Measurements from ENCODE around the gene UGT2A1. TPM values are rescaled to one million over a fixed set of nuclear protein-coding genes. Genes with fewer than 3 reads are reported as not detected.

Gene UGT2A1
- total and polyA plus RNA-seq, 2 of the 4 experiments (the other 2 are of a cell fraction): not detected

- Histone ChIP-seq H3K4me1 (ENCODE audit: control insufficient read depth, insufficient read depth, low read length) (no peaks in the 10 kb centered on the region), H2AFZ (replicated peaks; ENCODE audit: low read length, poor library complexity) (no peak overlapping the region), H3K23ac (ENCODE audit: low read depth, low read length) (no peak overlapping the region), H2BK5ac (ENCODE audit: low read depth, low read length, poor library complexity, severe bottlenecking) (no peak overlapping the region), H3K4me2 (ENCODE audit: low read depth, low read length) (no peak overlapping the region), H3K14ac (replicated peaks; ENCODE audit: low read depth, low read length) (no peak overlapping the region), H2AK5ac (ENCODE audit: low read depth, low read length) (no peak overlapping the region), H3K27ac (ENCODE audit: insufficient read depth, low read length) (no peak overlapping the region), H3K79me1 (ENCODE audit: low read depth in 1 of 2, low read length in 2 of 2) (no peaks in the 10 kb centered on the region), H3K9me1 (ENCODE audit: insufficient read depth, low read length) (no peaks in the 10 kb centered on the region), H3K4ac (ENCODE audit: low read depth, low read length) (no peak overlapping the region), H3K56ac (ENCODE audit: extremely low read depth, insufficient read depth, low read length) (no peak overlapping the region), H3K27me3 (ENCODE audit: control insufficient read depth, insufficient read depth, low read length) (no peaks in the 10 kb centered on the region), H4K5ac (ENCODE audit: low read depth, low read length) (no peak overlapping the region), H2BK15ac (ENCODE audit: low read depth, low read length) (no peak overlapping the region), H3K9me3 (ENCODE audit: control insufficient read depth, insufficient read depth, low read length) (peaks cover 6% of the 10 kb centered on the region; the same call in 1 of the 2 replicates), H3K18ac (ENCODE audit: low read depth, low read length) (no peak overlapping the region), H3K9ac (ENCODE audit: low read depth, low read length) (no peak overlapping the region), H4K20me1 (ENCODE audit: insufficient read depth, low read length) (no peaks in the 10 kb centered on the region), H4K8ac (ENCODE audit: low read depth in 2 of 2, low read length in 2 of 2) (no peak overlapping the region), H2AK9ac (replicated peaks; ENCODE audit: low read depth, low read length, poor library complexity) (no peak overlapping the region), H4K91ac (ENCODE audit: insufficient read depth, low read depth, low read length) (no peak overlapping the region), H2BK20ac (ENCODE audit: low read depth, low read length) (no peak overlapping the region), H3K4me3 (ENCODE audit: insufficient read depth, low read depth, low read length) (no peak overlapping the region), H3K36me3 (ENCODE audit: control insufficient read depth, insufficient read depth, low read length) (no peaks in the 10 kb centered on the region), H2BK120ac (ENCODE audit: low read depth, low read length) (no peak overlapping the region)
- in situ Hi-C loops (cut with MboI; ENCODE audit: low sequenced_read_pairs) (no loop called here), dilution Hi-C loops (cut with HindIII; ENCODE audit: low sequenced_read_pairs, unreplicated experiment) (no loop called here), intact Hi-C loops (cut with micrococcal nuclease) (no loop called here)
- TF ChIP-seq RAD21 (IDR thresholded peaks at IDR 0.05; ENCODE audit: low read length) (no peak), MAZ (IDR thresholded peaks at IDR 0.05; ENCODE audit: borderline replicate concordance, low read depth, low read length) (no peak), RFX5 (IDR thresholded peaks at IDR 0.05; ENCODE audit: low read depth, low read length) (no peak), CEBPB (IDR thresholded peaks at IDR 0.05; ENCODE audit: low read depth, low read length) (no peak)
- TF ChIP-seq, protein P1, sequence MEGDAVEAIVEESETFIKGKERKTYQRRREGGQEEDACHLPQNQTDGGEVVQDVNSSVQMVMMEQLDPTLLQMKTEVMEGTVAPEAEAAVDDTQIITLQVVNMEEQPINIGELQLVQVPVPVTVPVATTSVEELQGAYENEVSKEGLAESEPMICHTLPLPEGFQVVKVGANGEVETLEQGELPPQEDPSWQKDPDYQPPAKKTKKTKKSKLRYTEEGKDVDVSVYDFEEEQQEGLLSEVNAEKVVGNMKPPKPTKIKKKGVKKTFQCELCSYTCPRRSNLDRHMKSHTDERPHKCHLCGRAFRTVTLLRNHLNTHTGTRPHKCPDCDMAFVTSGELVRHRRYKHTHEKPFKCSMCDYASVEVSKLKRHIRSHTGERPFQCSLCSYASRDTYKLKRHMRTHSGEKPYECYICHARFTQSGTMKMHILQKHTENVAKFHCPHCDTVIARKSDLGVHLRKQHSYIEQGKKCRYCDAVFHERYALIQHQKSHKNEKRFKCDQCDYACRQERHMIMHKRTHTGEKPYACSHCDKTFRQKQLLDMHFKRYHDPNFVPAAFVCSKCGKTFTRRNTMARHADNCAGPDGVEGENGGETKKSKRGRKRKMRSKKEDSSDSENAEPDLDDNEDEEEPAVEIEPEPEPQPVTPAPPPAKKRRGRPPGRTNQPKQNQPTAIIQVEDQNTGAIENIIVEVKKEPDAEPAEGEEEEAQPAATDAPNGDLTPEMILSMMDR (conservative IDR thresholded peaks at IDR 0.05; ENCODE audit: low read depth, low read length): no peak
- TF ChIP-seq, protein P2, sequence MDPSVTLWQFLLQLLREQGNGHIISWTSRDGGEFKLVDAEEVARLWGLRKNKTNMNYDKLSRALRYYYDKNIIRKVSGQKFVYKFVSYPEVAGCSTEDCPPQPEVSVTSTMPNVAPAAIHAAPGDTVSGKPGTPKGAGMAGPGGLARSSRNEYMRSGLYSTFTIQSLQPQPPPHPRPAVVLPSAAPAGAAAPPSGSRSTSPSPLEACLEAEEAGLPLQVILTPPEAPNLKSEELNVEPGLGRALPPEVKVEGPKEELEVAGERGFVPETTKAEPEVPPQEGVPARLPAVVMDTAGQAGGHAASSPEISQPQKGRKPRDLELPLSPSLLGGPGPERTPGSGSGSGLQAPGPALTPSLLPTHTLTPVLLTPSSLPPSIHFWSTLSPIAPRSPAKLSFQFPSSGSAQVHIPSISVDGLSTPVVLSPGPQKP (IDR thresholded peaks at IDR 0.05; ENCODE audit: borderline replicate concordance, low read depth, low read length): no peak
- DNase-seq (no peak), ATAC-seq (ENCODE audit: low read depth) (no peak)
- ChIA-PET POLR2A (ENCODE audit: unreplicated experiment) (no interaction called here), CTCF (no interaction called here)
- WGBS, 2 experiments (ENCODE audit: extremely low coverage in 2 of 2, insufficient read length in 1 of 2): no CpG with 5 or more reads among the region's 6 CpGs
- no TSS peak for BruUV-seq (replicated peaks)
Measured at GRCh38 chr4:69546134-69546765, 106.8 kb downstream of the UGT2A1 start.

Small RNA genes within 50 kb of the gene (microRNA-seq; reads per million reads assigned to microRNA genes)
- gene UGT2A2 (ENCODE audit: insufficient read depth, insufficient read length): not detected

Small RNA genes within 50 kb of the gene (small RNA-seq; reads per million reads assigned to genes)
- 0 reads per million in 5 experiments for gene UGT2A2

Other genes starting within 250 kb of the UGT2A1 start
- gene UGT2B4, start 157.3 kb downstream of the UGT2A1 start, total RNA-seq (2012; rRNA removed): not detected in 2 replicates
- gene UGT2B4, start 157.3 kb downstream of the UGT2A1 start, polyA plus RNA-seq (2012; rRNA removed): not detected in 2 replicates
- gene UGT2A2, start 13.6 kb downstream of the UGT2A1 start, total RNA-seq (2012; rRNA removed): not detected in 2 replicates
- not detected in 2 replicates for gene UGT2A2, start 13.6 kb downstream of the UGT2A1 start, polyA plus RNA-seq (2012; rRNA removed)
- gene SULT1B1, start 107.4 kb upstream of the UGT2A1 start, total RNA-seq (2012; rRNA removed): under 0.01 and 0.18 TPM in 2 replicates
- 0.04 and 0.05 TPM in 2 replicates for gene SULT1B1, start 107.4 kb upstream of the UGT2A1 start, polyA plus RNA-seq (2012; rRNA removed)
- gene SULT1E1, start 206.9 kb upstream of the UGT2A1 start, total RNA-seq (2012; rRNA removed): not detected in 2 replicates
- gene SULT1E1, start 206.9 kb upstream of the UGT2A1 start, polyA plus RNA-seq (2012; rRNA removed): not detected in 2 replicates